ENCODE measurements around the gene MUS81.

The MUS81 gene

GRCh38 chr11:65849366-65849765, 10.9 kb upstream of the MUS81 start:
- no peak for DNase-seq (ENCODE audit: extremely low read depth, low read depth)
- H3K4me3 ChIP-seq (replicated peaks; ENCODE audit: low read depth, low read length), result no peak overlapping the region
- no peak for TF ChIP-seq CTCF (IDR thresholded peaks at IDR 0.05; ENCODE audit: low read depth, low read length, missing control alignments)

GRCh38 chr11:65849771-65850216, 10.4 kb upstream of the MUS81 start:
- TF ChIP-seq CTCF (IDR thresholded peaks at IDR 0.05; ENCODE audit: low read depth, low read length, missing control alignments), result no peak
- DNase-seq (ENCODE audit: extremely low read depth, low read depth), result no peak
- no peak overlapping the region for H3K4me3 ChIP-seq (replicated peaks; ENCODE audit: low read depth, low read length)

GRCh38 chr11:65850217-65851082, 9.8 kb upstream of the MUS81 start:
- H3K4me3 ChIP-seq (replicated peaks; ENCODE audit: low read depth, low read length), result no peak overlapping the region
- TF ChIP-seq CTCF (IDR thresholded peaks at IDR 0.05; ENCODE audit: low read depth, low read length, missing control alignments), result no peak
- no peak for DNase-seq (ENCODE audit: extremely low read depth, low read depth)

GRCh38 chr11:65851083-65851579, 9.1 kb upstream of the MUS81 start:
- DNase-seq (ENCODE audit: extremely low read depth, low read depth), result no peak
- peak; percentile 74 for TF ChIP-seq CTCF (IDR thresholded peaks at IDR 0.05; ENCODE audit: low read depth, low read length, missing control alignments)
- no peak overlapping the region for H3K4me3 ChIP-seq (replicated peaks; ENCODE audit: low read depth, low read length)

- DNase-seq (ENCODE audit: extremely low read depth, low read depth), result no peak
- TF ChIP-seq CTCF (IDR thresholded peaks at IDR 0.05; ENCODE audit: low read depth, low read length, missing control alignments), result no peak
- H3K4me3 ChIP-seq (replicated peaks; ENCODE audit: low read depth, low read length), result no peak overlapping the region
Measured at GRCh38 chr11:65851811-65852507, 8.3 kb upstream of the MUS81 start.

GRCh38 chr11:65852508-65853245, 7.6 kb upstream of the MUS81 start:
- no peak overlapping the region for H3K4me3 ChIP-seq (replicated peaks; ENCODE audit: low read depth, low read length)
- TF ChIP-seq CTCF (IDR thresholded peaks at IDR 0.05; ENCODE audit: low read depth, low read length, missing control alignments), result no peak
- no peak for DNase-seq (ENCODE audit: extremely low read depth, low read depth)

All from HFF-Myc (cell line).